Effector memory CD4-positive, alpha-beta T cell (primary cell): ENCODE data around the gene ABCF1.
A peak's percentile ranks its signal among the peaks of the same experiment; 100 is the strongest.

ENCODE experiments used
- DNase-seq, 3 donors: peaks; one replicate each; pipeline ENCODE4 v3.0.0-alpha.2; 2020
- H3K27ac ChIP-seq: 2 replicates; pipeline ENCODE4 v1.7.0; 2013; ENCODE audit warnings: mild to moderate bottlenecking, low read length, moderate library complexity; ENCODE audit not compliant: insufficient read depth, poor library complexity, severe bottlenecking
- H3K27me3 ChIP-seq: replicated peaks from 2 replicates; pipeline ENCODE4 v1.7.0; 2013; ENCODE audit warnings: mild to moderate bottlenecking, low read length; ENCODE audit not compliant: insufficient read depth, control insufficient read depth, poor library complexity, severe bottlenecking
- H3K36me3 ChIP-seq: 2 replicates; pipeline ENCODE4 v1.7.0; 2013; ENCODE audit warnings: mild to moderate bottlenecking, low read length, moderate library complexity; ENCODE audit not compliant: control insufficient read depth, insufficient read depth
- H3K4me1 ChIP-seq: 2 replicates; pipeline ENCODE4 v1.7.0; 2013; ENCODE audit warnings: low read length, mild to moderate bottlenecking; ENCODE audit not compliant: control insufficient read depth, insufficient read depth, poor library complexity, severe bottlenecking
- H3K4me3 ChIP-seq: 2 replicates; pipeline ENCODE4 v1.7.0; 2013; ENCODE audit warnings: low read length, low read depth, mild to moderate bottlenecking; ENCODE audit not compliant: insufficient read depth, poor library complexity, severe bottlenecking
- H3K9me3 ChIP-seq: 2 replicates; pipeline ENCODE4 v1.7.0; 2013; ENCODE audit warnings: mild to moderate bottlenecking, low read length, moderate library complexity; ENCODE audit not compliant: control insufficient read depth

Gene ABCF1

GRCh38 chr6:30599625-30600324 lies 28.5 kb downstream of the ABCF1 start:
- no peak overlapping the region for H3K4me3 ChIP-seq
- no peaks in the 10 kb centered on the region for H3K27me3 ChIP-seq
- no peaks in the 10 kb centered on the region for H3K4me1 ChIP-seq
- H3K36me3 ChIP-seq, result peaks cover 45% of the 10 kb centered on the region
- DNase-seq, result no peak
- no peak overlapping the region for H3K27ac ChIP-seq
- no peaks in the 10 kb centered on the region for H3K9me3 ChIP-seq

GRCh38 chr6:30600451-30600961 lies 29.3 kb downstream of the ABCF1 start:
- H3K36me3 ChIP-seq, result peaks cover 52% of the 10 kb centered on the region
- no peak overlapping the region for H3K4me3 ChIP-seq
- H3K27ac ChIP-seq, result no peak overlapping the region
- H3K27me3 ChIP-seq, result no peaks in the 10 kb centered on the region
- no peaks in the 10 kb centered on the region for H3K4me1 ChIP-seq
- no peaks in the 10 kb centered on the region for H3K9me3 ChIP-seq
- no peak for DNase-seq

GRCh38 chr6:30601436-30601814 lies 30.2 kb downstream of the ABCF1 start:
- Histone ChIP-seq H3K36me3 (peaks cover 60% of the 10 kb centered on the region), H3K27ac (no peak overlapping the region), H3K27me3 (no peaks in the 10 kb centered on the region), H3K9me3 (no peaks in the 10 kb centered on the region), H3K4me3 (no peak overlapping the region), H3K4me1 (no peaks in the 10 kb centered on the region)
- no peak for DNase-seq

- no peak for DNase-seq
- H3K9me3 ChIP-seq, result no peaks in the 10 kb centered on the region
- H3K4me1 ChIP-seq, result no peaks in the 10 kb centered on the region
- H3K27me3 ChIP-seq, result no peaks in the 10 kb centered on the region
- H3K36me3 ChIP-seq, result peaks cover 66% of the 10 kb centered on the region
- H3K4me3 ChIP-seq, result no peak overlapping the region
- H3K27ac ChIP-seq, result no peak overlapping the region
Measured at GRCh38 chr6:30601815-30602641, 30.8 kb downstream of the ABCF1 start.

GRCh38 chr6:30603961-30604360 lies 32.7 kb downstream of the ABCF1 start:
- Histone ChIP-seq H3K27me3 (no peaks in the 10 kb centered on the region), H3K27ac (no peak overlapping the region), H3K9me3 (no peaks in the 10 kb centered on the region), H3K36me3 (peaks cover 78% of the 10 kb centered on the region), H3K4me3 (no peak overlapping the region), H3K4me1 (no peaks in the 10 kb centered on the region)
- no peak for DNase-seq

GRCh38 chr6:30610065-30610464 lies 38.8 kb downstream of the ABCF1 start:
- Histone ChIP-seq H3K27ac (peak overlapping the region; percentile 26), H3K4me1 (peaks cover 22% of the 10 kb centered on the region)

GRCh38 chr6:30611150-30611855 lies 40.1 kb downstream of the ABCF1 start:
- no peaks in the 10 kb centered on the region for H3K9me3 ChIP-seq
- H3K4me1 ChIP-seq, result peaks cover 22% of the 10 kb centered on the region
- no peak for DNase-seq
- H3K27ac ChIP-seq, result peak overlapping the region; percentile 3
- H3K27me3 ChIP-seq, result no peaks in the 10 kb centered on the region
- peaks cover 28% of the 10 kb centered on the region for H3K36me3 ChIP-seq
- no peak overlapping the region for H3K4me3 ChIP-seq

More at GRCh38 chr6:30610065-30610464, 38.8 kb downstream of the ABCF1 start:
- H3K4me3 ChIP-seq, result no peak overlapping the region
- H3K9me3 ChIP-seq, result no peaks in the 10 kb centered on the region
- peaks cover 34% of the 10 kb centered on the region for H3K36me3 ChIP-seq
- DNase-seq, result no peak
- H3K27me3 ChIP-seq, result no peaks in the 10 kb centered on the region

GRCh38 chr6:30611856-30612194 lies 40.6 kb downstream of the ABCF1 start:
- no peaks in the 10 kb centered on the region for H3K27me3 ChIP-seq
- H3K36me3 ChIP-seq, result peaks cover 28% of the 10 kb centered on the region
- no peak overlapping the region for H3K4me3 ChIP-seq
- peaks cover 22% of the 10 kb centered on the region for H3K4me1 ChIP-seq
- H3K9me3 ChIP-seq, result no peaks in the 10 kb centered on the region
- DNase-seq, result no peak
- H3K27ac ChIP-seq, result peak overlapping the region; percentile 26

- peaks cover 22% of the 10 kb centered on the region for H3K4me1 ChIP-seq
- H3K27ac ChIP-seq, result peak overlapping the region; percentile 26
- peaks cover 26% of the 10 kb centered on the region for H3K36me3 ChIP-seq
- no peak for DNase-seq
- H3K9me3 ChIP-seq, result no peaks in the 10 kb centered on the region
- no peak overlapping the region for H3K4me3 ChIP-seq
- H3K27me3 ChIP-seq, result no peaks in the 10 kb centered on the region
Measured at GRCh38 chr6:30612213-30612612, 41.0 kb downstream of the ABCF1 start.
